MM.1S (cell line): ENCODE data around the gene GOLGA7B.
A peak's percentile ranks its signal among the peaks of the same experiment; 100 is the strongest.

Experiments
- DNase-seq: peaks from one replicate; pipeline ENCODE4 v3.0.0-alpha.2; 2015
- H2AFZ ChIP-seq: fragments of 300-600 bp; sonication (generic); 2 replicates; pipeline ENCODE4 v1.6.0; 2016; ENCODE audit warnings: antibody characterized with exemption, low read length
- H3F3A ChIP-seq: fragments of 300-600 bp; sonication (generic); 2 replicates; pipeline ENCODE4 v1.6.1; 2016; ENCODE audit warnings: mild to moderate bottlenecking, antibody characterized with exemption, low read length, moderate library complexity, mixed read lengths; ENCODE audit not compliant: insufficient read depth
- H3K27ac ChIP-seq: fragments of 300-600 bp; sonication (generic); 2 replicates; pipeline ENCODE4 v1.5.1; 2016; ENCODE audit warnings: mild to moderate bottlenecking, low read length
- H3K27me3 ChIP-seq: fragments of 300-600 bp; sonication (generic); replicated peaks from 2 replicates; pipeline ENCODE4 v1.6.0; 2016; ENCODE audit warnings: low read length; ENCODE audit not compliant: insufficient read depth
- H3K36me3 ChIP-seq: fragments of 300-600 bp; sonication (generic); replicated peaks from 2 replicates; pipeline ENCODE4 v1.6.1; 2016; ENCODE audit warnings: mild to moderate bottlenecking, low read length, mixed read lengths; ENCODE audit not compliant: insufficient read depth
- H3K4me1 ChIP-seq: fragments of 300-600 bp; sonication (generic); 2 replicates; pipeline ENCODE4 v1.6.1; 2016; ENCODE audit warnings: low read length, mixed read lengths
- H3K4me2 ChIP-seq: fragments of 300-600 bp; sonication (generic); 2 replicates; pipeline ENCODE4 v1.6.0; 2016; ENCODE audit warnings: low read depth, low read length
- H3K4me3 ChIP-seq: fragments of 300-600 bp; sonication (generic); 2 replicates; pipeline ENCODE4 v1.5.1; 2016; ENCODE audit warnings: low read length, mixed read lengths
- H3K79me2 ChIP-seq: fragments of 300-600 bp; sonication (generic); 2 replicates; pipeline ENCODE4 v1.6.1; 2016; ENCODE audit warnings: mixed run types, low read length, mixed read lengths
- H3K9ac ChIP-seq: fragments of 300-600 bp; sonication (generic); 2 replicates; pipeline ENCODE4 v1.6.1; 2016; ENCODE audit warnings: low read length, mixed read lengths
- H3K9me2 ChIP-seq: fragments of 300-600 bp; sonication (generic); replicated peaks from 2 replicates; pipeline ENCODE4 v1.6.1; 2016; ENCODE audit warnings: mild to moderate bottlenecking, low read length, mixed read lengths; ENCODE audit not compliant: insufficient read depth
- H3K9me3 ChIP-seq: fragments of 300-600 bp; sonication (generic); replicated peaks from 2 replicates; pipeline ENCODE4 v1.6.1; 2016; ENCODE audit warnings: mild to moderate bottlenecking, low read length, mixed read lengths; ENCODE audit not compliant: insufficient read depth
- H4K20me1 ChIP-seq: fragments of 300-600 bp; sonication (generic); 2 replicates; pipeline ENCODE4 v1.6.1; 2016; ENCODE audit warnings: mild to moderate bottlenecking, low read length, moderate library complexity, mixed read lengths; ENCODE audit not compliant: insufficient read depth
- CTCF ChIP-seq: fragments of 300-600 bp; sonication (generic); IDR thresholded peaks from 2 replicates; pipeline ENCODE4 v1.5.1; 2016; ENCODE audit warnings: antibody characterized with exemption, low read length, mixed read lengths
- EZH2 ChIP-seq: fragments of 300-600 bp; sonication (generic); optimal IDR thresholded peaks from 2 replicates; pipeline ENCODE3; 2017; ENCODE audit warnings: low read depth, mild to moderate bottlenecking, antibody characterized with exemption, low read length, mixed read lengths
- EZH2phosphoT487 ChIP-seq: fragments of 300-600 bp; sonication (generic); IDR thresholded peaks from 2 replicates; pipeline ENCODE4 v1.6.1; 2018; ENCODE audit warnings: antibody characterized with exemption, low read length

Gene GOLGA7B

DNA sequence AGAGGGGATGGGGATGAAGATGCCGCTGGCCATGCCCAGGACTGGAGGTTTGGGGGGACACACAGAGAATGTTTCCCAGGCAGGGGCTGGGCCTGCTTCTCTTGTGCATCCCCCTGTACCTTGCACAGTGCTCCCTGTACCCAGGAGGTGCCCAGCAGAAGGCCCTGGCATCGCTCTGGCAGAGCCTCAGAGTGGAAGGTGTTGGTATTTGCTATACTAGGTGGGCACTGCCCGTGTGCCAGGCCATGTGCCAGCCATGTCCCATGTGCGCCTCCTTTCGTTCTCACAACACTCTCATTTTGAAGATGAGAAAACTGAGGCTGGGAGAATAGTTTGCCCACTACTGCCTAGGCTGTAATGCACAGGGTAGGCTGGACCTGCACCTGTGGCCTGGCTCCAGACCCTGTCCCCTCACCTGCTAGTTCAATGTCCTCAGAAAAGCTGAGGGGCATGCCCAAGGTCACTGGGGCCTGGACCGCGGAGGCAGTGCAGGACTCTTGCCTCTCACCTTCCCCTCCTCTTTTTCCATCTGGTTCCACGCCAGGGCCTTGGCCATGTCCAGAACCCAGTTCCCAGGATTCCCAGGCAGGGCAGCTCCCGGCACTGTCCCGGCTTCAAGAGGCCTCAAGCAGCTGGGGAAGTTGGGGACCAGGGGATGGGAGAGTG is 64.7 kb downstream of the GOLGA7B start:
- no peaks in the 10 kb centered on the region for H3K36me3 ChIP-seq
- no peak for DNase-seq
- no peaks in the 10 kb centered on the region for H3K79me2 ChIP-seq
- H3K9me2 ChIP-seq: no peaks in the 10 kb centered on the region
- H3K27ac ChIP-seq: no peak overlapping the region
- H3F3A ChIP-seq: no peaks in the 10 kb centered on the region
- no peak overlapping the region for H3K4me3 ChIP-seq
- H3K4me1 ChIP-seq: no peaks in the 10 kb centered on the region
- H3K9ac ChIP-seq: no peak overlapping the region
- H4K20me1 ChIP-seq: no peaks in the 10 kb centered on the region
- H3K4me2 ChIP-seq: no peak overlapping the region
- no peak overlapping the region for H2AFZ ChIP-seq
- no peaks in the 10 kb centered on the region for H3K9me3 ChIP-seq
- TF ChIP-seq CTCF: no peak
- no peak for TF ChIP-seq EZH2phosphoT487
- TF ChIP-seq EZH2: no peak
- peaks cover 70% of the 10 kb centered on the region for H3K27me3 ChIP-seq

- Histone ChIP-seq H3K9me2 (no peaks in the 10 kb centered on the region), H3K27me3 (peaks cover 70% of the 10 kb centered on the region), H3K27ac (no peak overlapping the region), H3K36me3 (no peaks in the 10 kb centered on the region), H3K79me2 (no peaks in the 10 kb centered on the region), H2AFZ (no peak overlapping the region), H3K4me2 (peak overlapping the region; percentile 29; the same call in 1 of the 2 replicates), H3K4me1 (no peaks in the 10 kb centered on the region), H3K9me3 (no peaks in the 10 kb centered on the region), H3K9ac (no peak overlapping the region), H4K20me1 (no peaks in the 10 kb centered on the region), H3F3A (no peaks in the 10 kb centered on the region), H3K4me3 (no peak overlapping the region)
- peak; percentile 66 for DNase-seq
- no peak for TF ChIP-seq EZH2
- TF ChIP-seq EZH2phosphoT487: no peak
- TF ChIP-seq CTCF: peak; percentile 90
Observed at GRCh38 chr10:97914837-97915211, 65.2 kb downstream of the GOLGA7B start.

DNA sequence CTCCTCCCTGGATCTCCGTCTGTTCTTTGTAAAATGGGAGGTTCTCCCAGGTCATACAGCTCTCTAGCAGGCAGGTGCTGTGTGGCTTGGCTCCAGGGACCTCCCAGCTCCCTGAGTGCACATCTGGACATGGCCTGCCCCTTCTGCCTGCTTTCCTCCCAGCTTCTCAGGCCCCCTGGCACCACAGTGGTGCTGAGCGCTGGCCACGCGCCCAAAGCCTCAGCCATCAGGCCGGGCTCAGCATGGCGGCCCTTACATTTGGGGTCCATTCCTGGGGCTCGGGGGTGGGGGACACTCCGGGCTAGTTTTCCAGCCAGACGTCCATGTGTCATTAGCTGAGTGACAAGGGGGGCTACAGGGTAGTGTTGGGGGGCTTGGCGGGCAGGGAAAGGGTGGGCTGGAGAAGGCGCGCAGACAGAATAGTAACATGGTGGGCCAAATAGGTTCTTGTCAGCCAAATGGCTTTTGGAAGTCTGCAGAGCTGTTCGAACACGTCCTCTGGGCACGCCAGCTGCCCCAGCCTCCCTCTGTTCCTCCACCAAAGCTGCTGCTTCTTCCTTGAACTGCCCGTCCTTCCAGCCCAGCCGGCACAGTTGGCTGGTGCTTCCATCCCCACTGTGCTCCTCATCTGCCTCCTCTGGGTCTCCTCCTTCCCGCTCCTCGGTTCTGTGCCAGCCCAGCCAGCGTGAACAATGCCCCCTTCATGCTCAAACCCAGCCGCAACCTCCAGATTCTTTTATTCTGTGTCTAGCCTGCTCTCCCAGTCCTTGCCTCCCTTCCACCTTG is 65.9 kb downstream of the GOLGA7B start:
- H3K27ac ChIP-seq: no peak overlapping the region
- TF ChIP-seq EZH2 (no peak), EZH2phosphoT487 (no peak), CTCF (no peak)

More for the DNA sequence above, 65.9 kb downstream of the GOLGA7B start:
- no peaks in the 10 kb centered on the region for H3F3A ChIP-seq
- no peak for DNase-seq
- H2AFZ ChIP-seq: no peak overlapping the region
- H3K4me3 ChIP-seq: no peak overlapping the region
- no peak overlapping the region for H3K9ac ChIP-seq
- H3K9me2 ChIP-seq: no peaks in the 10 kb centered on the region
- no peaks in the 10 kb centered on the region for H3K79me2 ChIP-seq
- H3K27me3 ChIP-seq: peaks cover 66% of the 10 kb centered on the region
- H3K4me2 ChIP-seq: no peak overlapping the region
- no peaks in the 10 kb centered on the region for H3K4me1 ChIP-seq
- H4K20me1 ChIP-seq: no peaks in the 10 kb centered on the region
- no peaks in the 10 kb centered on the region for H3K36me3 ChIP-seq
- H3K9me3 ChIP-seq: no peaks in the 10 kb centered on the region
